Measurements from ENCODE around the gene POTEC. TPM values are rescaled to one million over a fixed set of nuclear protein-coding genes. Genes with fewer than 3 reads are reported as not detected.

Gene POTEC
- not detected in 2 replicates for total RNA-seq

DNA sequence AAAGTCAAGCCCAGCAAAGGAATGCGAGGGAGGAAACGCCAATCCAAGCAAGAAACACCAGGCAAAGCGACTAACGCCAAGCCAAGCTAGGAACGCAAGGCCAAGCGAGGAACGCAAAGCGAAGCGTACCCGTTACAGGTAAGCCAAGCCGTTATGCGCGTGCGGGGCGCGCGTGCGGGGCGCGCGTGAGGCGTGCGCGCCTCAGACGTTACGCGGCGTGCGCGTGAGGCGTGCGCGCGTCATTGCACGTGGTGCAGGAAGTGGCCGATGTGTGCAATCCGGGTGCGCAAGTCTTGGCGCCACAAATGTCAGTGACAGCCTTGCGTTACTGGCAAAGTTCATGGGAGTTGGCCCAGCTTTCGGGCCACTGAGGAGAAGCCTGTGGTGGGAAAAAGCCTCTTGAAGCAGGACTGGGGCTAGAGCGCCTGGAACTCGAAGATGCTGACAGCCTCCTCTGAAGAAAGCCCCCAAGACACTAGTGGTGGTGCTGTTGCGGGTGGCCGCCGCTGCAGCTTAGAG lies at the start of gene POTEC:
Gene POTEC (minus strand): TSS at position 155 of the 519 bp plus-strand sequence. CDS start 454 bp downstream, outside the sequence.

Small RNAs within 50 kb of the gene (small RNA-seq; reads per million reads assigned to genes)
- not detected for gene RNU6-1021P

Other genes with a start within 250 kb of the POTEC start
- not detected in 2 replicates for gene ANKRD30B, start 204.6 kb upstream of the POTEC start, total RNA-seq